H9 (cell line): Measurements from ENCODE around the gene LENG9. TPM values are rescaled to one million over a fixed set of nuclear protein-coding genes. Genes with fewer than 3 reads are reported as not detected.
A peak's percentile ranks its signal among the peaks of the same experiment; 100 is the strongest.

Experiments
- DNase-seq: peaks from one replicate; pipeline ENCODE4 v3.0.0-alpha.2; 2017
- H2AFZ ChIP-seq: one replicate; pipeline ENCODE4 v1.6.1; 2013; ENCODE audit warnings: mild to moderate bottlenecking, low read length, control low read depth, moderate library complexity
- H2AK5ac ChIP-seq: 2 replicates; pipeline ENCODE4 v1.6.1; 2013; ENCODE audit warnings: low read length, control low read depth, mixed read lengths; ENCODE audit not compliant: insufficient read length
- H2BK120ac ChIP-seq: one replicate; pipeline ENCODE4 v1.6.1; 2013; ENCODE audit warnings: low read depth, mild to moderate bottlenecking, low read length, control low read depth, inconsistent platforms; ENCODE audit not compliant: poor library complexity, severe bottlenecking
- H2BK12ac ChIP-seq: 2 replicates; pipeline ENCODE4 v1.6.1; 2013; ENCODE audit warnings: low read length, control low read depth, mixed read lengths, low read depth; ENCODE audit not compliant: insufficient read length
- H2BK15ac ChIP-seq: 2 replicates; pipeline ENCODE4 v1.6.1; 2013; ENCODE audit warnings: low read depth, low read length, control low read depth
- H2BK20ac ChIP-seq: one replicate; pipeline ENCODE4 v1.6.1; 2013; ENCODE audit warnings: low read depth, mild to moderate bottlenecking, low read length, control low read depth, inconsistent platforms; ENCODE audit not compliant: poor library complexity, severe bottlenecking
- H2BK5ac ChIP-seq: 2 replicates; pipeline ENCODE4 v1.6.1; 2013; ENCODE audit warnings: low read length, control low read depth, mixed read lengths; ENCODE audit not compliant: insufficient read length
- H3K14ac ChIP-seq: 2 replicates; pipeline ENCODE4 v1.6.1; 2013; ENCODE audit warnings: low read length, control low read depth; ENCODE audit not compliant: insufficient read depth
- H3K18ac ChIP-seq: 2 replicates; pipeline ENCODE4 v1.6.1; 2013; ENCODE audit warnings: low read depth, mild to moderate bottlenecking, mixed read lengths, low read length, control low read depth; ENCODE audit not compliant: insufficient read length
- H3K23ac ChIP-seq: 2 replicates; pipeline ENCODE4 v1.6.1; 2013; ENCODE audit warnings: low read length, control low read depth, mixed read lengths, low read depth; ENCODE audit not compliant: insufficient read length
- H3K23me2 ChIP-seq: 2 replicates; pipeline ENCODE4 v1.6.1; 2013; ENCODE audit warnings: low read depth, mild to moderate bottlenecking, mixed read lengths, low read length, control low read depth; ENCODE audit not compliant: insufficient read length, poor library complexity, severe bottlenecking
- H3K27ac ChIP-seq: 2 replicates; pipeline ENCODE4 v1.5.1; 2013; ENCODE audit warnings: low read length, control low read depth, mixed read lengths, low read depth; ENCODE audit not compliant: insufficient read length
- H3K27me3 ChIP-seq: 2 replicates; pipeline ENCODE4 v1.6.1; 2013; ENCODE audit warnings: low read length, control low read depth, inconsistent platforms; ENCODE audit not compliant: insufficient read depth
- H3K4ac ChIP-seq: 2 replicates; pipeline ENCODE4 v1.6.1; 2013; ENCODE audit warnings: low read depth, mild to moderate bottlenecking, control low read depth, inconsistent platforms, low read length, moderate library complexity
- H3K4me1 ChIP-seq: 2 replicates; pipeline ENCODE4 v1.6.1; 2013; ENCODE audit warnings: low read length, control low read depth, inconsistent platforms; ENCODE audit not compliant: insufficient read depth
- H3K4me2 ChIP-seq: 2 replicates; pipeline ENCODE4 v1.6.1; 2013; ENCODE audit warnings: low read length, control low read depth, mixed read lengths; ENCODE audit not compliant: insufficient read length, insufficient read depth
- H3K56ac ChIP-seq: 2 replicates; pipeline ENCODE4 v1.6.1; 2013; ENCODE audit warnings: low read depth, mild to moderate bottlenecking, mixed read lengths, low read length, control low read depth; ENCODE audit not compliant: insufficient read length
- H3K79me1 ChIP-seq: 2 replicates; pipeline ENCODE4 v1.6.1; 2013; ENCODE audit warnings: low read depth, mild to moderate bottlenecking, moderate library complexity, low read length, control low read depth, inconsistent platforms; ENCODE audit not compliant: insufficient read depth, poor library complexity, severe bottlenecking
- H3K79me2 ChIP-seq: 2 replicates; pipeline ENCODE4 v1.6.1; 2013; ENCODE audit warnings: low read length, control low read depth, inconsistent platforms; ENCODE audit not compliant: insufficient read depth
- H3K9ac ChIP-seq: 2 replicates; pipeline ENCODE4 v1.6.1; 2013; ENCODE audit warnings: low read length, control low read depth, mixed read lengths; ENCODE audit not compliant: insufficient read length; ENCODE audit errors: extremely low read depth
- H3K9me3 ChIP-seq: one replicate; pipeline ENCODE4 v1.6.1; 2013; ENCODE audit warnings: low read depth, low read length, inconsistent platforms; ENCODE audit not compliant: control insufficient read depth
- H3T11ph ChIP-seq: one replicate; pipeline ENCODE4 v1.6.1; 2013; ENCODE audit warnings: mild to moderate bottlenecking, low read length, control low read depth, inconsistent platforms
- H4K20me1 ChIP-seq: one replicate; pipeline ENCODE4 v1.6.1; 2013; ENCODE audit not compliant: control insufficient read depth, insufficient read length, insufficient read depth
- H4K5ac ChIP-seq: 2 replicates; pipeline ENCODE4 v1.6.1; 2013; ENCODE audit warnings: low read depth, mild to moderate bottlenecking, mixed read lengths, low read length, control low read depth; ENCODE audit not compliant: insufficient read length
- H4K8ac ChIP-seq: replicated peaks from 2 replicates; pipeline ENCODE4 v1.6.1; 2013; ENCODE audit warnings: low read length, control low read depth, mixed read lengths, low read depth; ENCODE audit not compliant: insufficient read length
- H4K91ac ChIP-seq: 2 replicates; pipeline ENCODE4 v1.6.1; 2013; ENCODE audit warnings: low read depth, mild to moderate bottlenecking, moderate library complexity, mixed read lengths, low read length, control low read depth; ENCODE audit not compliant: insufficient read length
- H3K27ac Mint-ChIP-seq, 3 experiments: 2 replicates in 2 of 3; 3 replicates in 1 of 3; pipeline ENCODE4 v1.8.0; 2020 to 2021; ENCODE audit warnings: mixed read lengths in 3 of 3, mild to moderate bottlenecking in 1 of 3, moderate library complexity in 1 of 3
- H3K27me3 Mint-ChIP-seq: 2 replicates; pipeline ENCODE4 v1.8.0; 2021; ENCODE audit warnings: low read depth, mild to moderate bottlenecking, moderate library complexity, mixed read lengths
- H3K36me3 Mint-ChIP-seq, 3 experiments: 2 replicates in 2 of 3; 3 replicates in 1 of 3; pipeline ENCODE4 v1.8.0; 2020 to 2021; ENCODE audit warnings: low read depth in 3 of 3, mixed read lengths in 3 of 3; ENCODE audit not compliant: insufficient read depth in 1 of 3
- H3K4me1 Mint-ChIP-seq, 2 experiments: 2 replicates each; pipeline ENCODE4 v1.8.0; 2020; ENCODE audit warnings: mixed read lengths in 2 of 2
- H3K4me3 Mint-ChIP-seq, 2 experiments: 2 replicates in 1 of 2; 3 replicates in 1 of 2; pipeline ENCODE4 v1.8.0; 2020 to 2021; ENCODE audit warnings: mild to moderate bottlenecking in 2 of 2, mixed read lengths in 2 of 2, moderate library complexity in 1 of 2
- H3K9me3 Mint-ChIP-seq, 2 experiments: 2 replicates in 1 of 2; 3 replicates in 1 of 2; pipeline ENCODE4 v1.8.0; 2020; ENCODE audit warnings: mild to moderate bottlenecking in 2 of 2, mixed read lengths in 2 of 2, moderate library complexity in 1 of 2
- CTCF ChIP-seq: fragments of 200-600 bp; sonication (generic); conservative IDR thresholded peaks from 3 replicates; pipeline ENCODE4 v1.8.0; 2021; ENCODE audit warnings: antibody characterized with exemption, mild to moderate bottlenecking
- WGBS: extraction: QIAGEN DNeasy Blood & Tissue Kit; methylation state at CpG from one replicate; pipeline ENCODE4 v1.1.7; 2013; ENCODE audit warnings: missing lambda C conversion rate, low lambda C conversion rate, mixed read lengths; ENCODE audit not compliant: insufficient read length; ENCODE audit errors: extremely low coverage; 5-methylcytosine and 5-hydroxymethylcytosine counted together
- total RNA-seq: library from RNA; stranded (reverse); gene quantifications from 2 replicates; pipeline ENCODE4 v1.2.1, GENCODE V29; 2021

Gene LENG9
- total RNA-seq, 1 experiment from 2014 or later = 3.8 TPM

DNA sequence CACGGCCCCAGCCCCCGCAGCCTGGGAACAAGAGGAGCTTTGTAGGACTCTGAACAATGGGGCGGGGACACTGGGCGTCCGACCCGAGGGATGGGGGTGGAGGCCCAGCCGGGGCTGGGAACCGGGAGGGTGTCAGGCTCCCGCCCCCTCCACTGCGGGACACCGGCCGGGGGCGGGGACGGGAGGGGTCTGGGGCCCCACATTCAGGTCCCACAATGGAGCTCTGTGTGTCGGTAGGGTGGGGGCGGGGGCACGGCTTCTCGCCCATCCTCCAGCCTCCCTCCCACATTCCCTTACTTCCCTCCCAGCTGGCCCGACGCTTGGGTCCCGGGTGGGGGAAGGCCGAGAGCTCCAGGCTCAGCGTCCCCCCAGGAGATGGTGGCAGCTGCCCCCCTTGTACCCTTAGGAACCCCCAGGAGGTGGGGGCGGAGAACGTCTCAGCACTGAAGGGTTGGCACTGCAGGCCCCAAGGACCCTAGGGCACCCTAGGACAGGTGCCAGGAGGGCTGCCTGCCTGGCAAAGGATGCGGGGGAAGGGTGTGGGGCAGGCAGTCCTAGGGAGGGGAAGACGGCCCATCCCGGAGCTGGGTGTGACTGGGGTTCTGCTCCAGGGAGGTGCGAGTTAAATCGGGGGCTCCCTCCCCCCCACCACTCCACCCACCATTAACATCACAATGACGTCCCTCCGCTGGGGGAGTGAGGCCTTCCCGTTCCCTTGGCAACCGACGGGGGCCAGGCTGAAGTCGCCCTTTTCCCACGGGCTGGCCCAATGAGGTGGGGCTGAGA, 43.0 kb downstream of the LENG9 start:
- no peaks in the 10 kb centered on the region for H4K20me1 ChIP-seq
- no peak for TF ChIP-seq CTCF
- H4K8ac ChIP-seq = no peak overlapping the region
- Mint-ChIP-seq H3K4me1 (peaks cover 41 to 51% of the 10 kb centered on the region in 2 experiments), H3K9me3 (peaks cover 0 to 2% of the 10 kb centered on the region in 2 experiments; a peak in 3 of 5 replicates), H3K4me3 (peak overlapping the region; percentile 52 to 74), H3K27me3 (peaks cover 48% of the 10 kb centered on the region), H3K27ac (peak overlapping the region; percentile 90 to 96 (median 96); a peak in 6 of 7 replicates), H3K36me3 (peaks cover 18 to 47% (median 41%) of the 10 kb centered on the region in 3 experiments; a peak in 6 of 7 replicates)
- H2BK5ac ChIP-seq = no peak overlapping the region
- H3K9ac ChIP-seq = no peak overlapping the region
- DNase-seq = peak; percentile 76
- no peak overlapping the region for H4K5ac ChIP-seq
- H3K79me1 ChIP-seq = no peaks in the 10 kb centered on the region
- no peak overlapping the region for H3K23ac ChIP-seq
- H3K27ac ChIP-seq = no peak overlapping the region
- peaks cover 13% of the 10 kb centered on the region for H3K23me2 ChIP-seq
- H3K27me3 ChIP-seq = peaks cover 4% of the 10 kb centered on the region; the same call in 1 of the 2 replicates
- no peak overlapping the region for H2BK120ac ChIP-seq
- H3K4me2 ChIP-seq = peak overlapping the region; percentile 30
- H3K4ac ChIP-seq = no peak overlapping the region
- no peak overlapping the region for H3K56ac ChIP-seq
- H2BK12ac ChIP-seq = no peak overlapping the region
- peaks cover 5% of the 10 kb centered on the region; the same call in 1 of the 2 replicates for H3K4me1 ChIP-seq
- peak overlapping the region; percentile 89 for H3K18ac ChIP-seq
- H3T11ph ChIP-seq = no peak overlapping the region
- no peaks in the 10 kb centered on the region for H3K79me2 ChIP-seq
- H2BK20ac ChIP-seq = no peak overlapping the region
- no peaks in the 10 kb centered on the region for H3K9me3 ChIP-seq
- H3K14ac ChIP-seq = peak overlapping the region; percentile 74; the same call in 1 of the 2 replicates
- H2AK5ac ChIP-seq = no peak overlapping the region
- WGBS = no CpG with 5 or more reads among the region's 37 CpGs
- H2AFZ ChIP-seq = no peak overlapping the region
- H4K91ac ChIP-seq = no peak overlapping the region
- H2BK15ac ChIP-seq = no peak overlapping the region
